ENCODE data around the gene EID3. TPM values are rescaled to one million over a fixed set of nuclear protein-coding genes. Genes with fewer than 3 reads are reported as not detected.
"Not testable (repeated sequence)": the region's sequence is repeated elsewhere in the genome, so short reads cannot be mapped to it uniquely, and the experiment has no call there.

EID3 gene
- polyA plus RNA-seq, 2 donors, result 0.74 to 1.0 TPM

- Histone ChIP-seq H3K36me3 (ENCODE audit: control insufficient read depth in 2 of 2, insufficient read depth in 2 of 2, low read length in 1 of 2) (no peaks in the 10 kb centered on the region), H3K4me3 (ENCODE audit: low read depth in 1 of 2, low read length in 2 of 2) (peak overlapping the region; percentile 69 to 77), H3K4me1 (ENCODE audit: control insufficient read depth in 2 of 2, insufficient read depth in 2 of 2, low read length in 1 of 2) (peaks cover 0 to 2% of the 10 kb centered on the region in 2 donors), H3K27ac (ENCODE audit: low read depth in 2 of 2, low read length in 1 of 2) (peak overlapping the region; percentile 97 to 98), H3K9me3 (ENCODE audit: control insufficient read depth in 2 of 2, insufficient read depth in 1 of 2, low read depth in 1 of 2, low read length in 1 of 2) (no peaks in the 10 kb centered on the region), H3K27me3 (ENCODE audit: control insufficient read depth in 1 of 2, insufficient read depth in 2 of 2, low read length in 2 of 2) (no peaks in the 10 kb centered on the region)
- WGBS, 2 donors, result 0% methylated on average over 38 to 40 of the region's 40 CpGs
Observed at GRCh38 chr12:104286516-104287482, 16.7 kb upstream of the EID3 start.

DNA sequence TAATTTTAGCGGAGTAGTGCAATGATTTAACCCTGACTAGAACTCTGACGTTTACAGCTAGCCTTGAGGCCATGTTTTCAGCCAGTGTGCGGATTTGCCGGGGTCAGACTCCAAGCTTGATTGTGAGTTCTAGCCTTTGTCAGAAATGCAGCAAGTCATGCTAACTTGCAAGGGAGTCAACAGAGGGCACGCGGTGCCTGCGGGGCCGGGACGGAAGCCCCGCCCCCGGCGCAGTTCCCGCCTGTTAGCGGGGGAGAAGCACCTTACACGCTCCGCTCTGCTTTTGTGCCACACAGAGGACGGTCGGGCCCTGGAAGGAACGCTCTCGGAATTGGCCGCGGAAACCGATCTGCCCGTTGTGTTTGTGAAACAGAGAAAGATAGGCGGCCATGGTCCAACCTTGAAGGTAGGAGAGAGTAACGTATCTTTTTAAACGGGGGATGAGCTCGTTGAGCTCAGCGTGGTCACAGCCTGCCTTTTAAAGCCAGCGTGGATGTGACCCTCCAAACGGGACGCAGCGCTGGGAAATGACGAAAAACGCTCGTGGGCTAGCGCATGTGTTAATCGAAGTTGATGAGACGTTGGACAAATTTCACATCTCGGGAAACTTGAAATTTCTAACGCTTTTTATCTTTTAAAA, 14.8 kb upstream of the EID3 start:
- Histone ChIP-seq H3K27me3 (ENCODE audit: control insufficient read depth in 1 of 2, insufficient read depth in 2 of 2, low read length in 2 of 2) (no peaks in the 10 kb centered on the region), H3K9me3 (ENCODE audit: control insufficient read depth in 2 of 2, insufficient read depth in 1 of 2, low read depth in 1 of 2, low read length in 1 of 2) (no peaks in the 10 kb centered on the region), H3K4me1 (ENCODE audit: control insufficient read depth in 2 of 2, insufficient read depth in 2 of 2, low read length in 1 of 2) (peaks cover 0 to 2% of the 10 kb centered on the region in 2 donors), H3K4me3 (ENCODE audit: low read depth in 1 of 2, low read length in 2 of 2) (peak overlapping the region; percentile 60 to 77), H3K27ac (ENCODE audit: low read depth in 2 of 2, low read length in 1 of 2) (peak overlapping the region; percentile 73 to 90), H3K36me3 (ENCODE audit: control insufficient read depth in 2 of 2, insufficient read depth in 2 of 2, low read length in 1 of 2) (peaks cover 3% of the 10 kb centered on the region in 2 donors)
- WGBS, 2 donors, result 0% methylated on average over 41 of the region's 41 CpGs

DNA sequence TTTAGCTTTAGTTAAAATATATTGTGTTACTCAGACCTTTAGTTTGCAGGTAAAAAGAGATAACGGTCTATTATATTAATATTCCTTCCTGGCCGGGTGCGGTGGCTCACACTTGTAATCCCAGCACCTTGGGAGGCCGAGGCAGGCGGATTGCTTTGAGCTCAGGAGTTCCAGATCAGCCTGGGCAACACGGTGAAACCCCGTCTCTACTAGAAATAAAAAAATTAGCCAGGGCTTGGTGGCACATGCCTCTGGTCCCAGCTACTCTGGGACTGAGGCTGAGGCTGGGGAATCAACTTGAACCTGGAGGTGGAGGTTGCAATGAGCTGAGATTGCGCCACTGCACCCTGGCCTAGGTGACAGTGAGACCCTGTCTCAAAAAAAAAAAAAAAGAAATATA, 13.2 kb upstream of the EID3 start:
- 86 to 92% methylated on average over 8 of the region's 8 CpGs for WGBS, 2 donors
- Histone ChIP-seq H3K36me3 (ENCODE audit: control insufficient read depth in 2 of 2, insufficient read depth in 2 of 2, low read length in 1 of 2) (peaks cover 3% of the 10 kb centered on the region in 2 donors), H3K27me3 (ENCODE audit: control insufficient read depth in 1 of 2, insufficient read depth in 2 of 2, low read length in 2 of 2) (no peaks in the 10 kb centered on the region), H3K9me3 (ENCODE audit: control insufficient read depth in 2 of 2, insufficient read depth in 1 of 2, low read depth in 1 of 2, low read length in 1 of 2) (no peaks in the 10 kb centered on the region), H3K4me1 (ENCODE audit: control insufficient read depth in 2 of 2, insufficient read depth in 2 of 2, low read length in 1 of 2) (peaks cover 0 to 2% of the 10 kb centered on the region in 2 donors), H3K4me3 (ENCODE audit: low read depth in 1 of 2, low read length in 2 of 2) (no peak overlapping the region), H3K27ac (ENCODE audit: low read depth in 2 of 2, low read length in 1 of 2) (no peak overlapping the region)

DNA sequence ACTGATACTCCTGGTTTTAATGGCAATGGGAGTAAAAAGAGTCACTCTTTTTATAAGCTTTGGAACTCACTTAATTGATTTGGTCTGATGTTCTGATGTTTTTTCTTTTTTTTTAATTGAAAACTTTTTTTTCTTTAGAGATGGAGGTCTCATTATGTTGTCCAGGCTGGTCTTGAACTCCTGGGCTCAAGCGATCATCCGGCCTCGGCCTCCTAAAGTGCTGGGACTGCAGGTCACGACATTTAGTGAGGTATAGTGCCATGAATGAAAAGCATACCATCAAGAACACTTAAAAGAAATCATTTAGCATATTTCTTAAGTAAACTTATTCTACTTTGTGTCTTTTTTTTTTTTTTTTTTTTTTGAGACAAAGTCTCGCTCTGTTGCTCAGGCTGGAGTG, 12.7 kb upstream of the EID3 start:
- Histone ChIP-seq H3K4me1 (ENCODE audit: control insufficient read depth in 2 of 2, insufficient read depth in 2 of 2, low read length in 1 of 2) (peaks cover 0 to 1% of the 10 kb centered on the region in 2 donors), H3K9me3 (ENCODE audit: control insufficient read depth in 2 of 2, insufficient read depth in 1 of 2, low read depth in 1 of 2, low read length in 1 of 2) (no peaks in the 10 kb centered on the region), H3K4me3 (ENCODE audit: low read depth in 1 of 2, low read length in 2 of 2) (no peak overlapping the region), H3K27ac (ENCODE audit: low read depth in 2 of 2, low read length in 1 of 2) (no peak overlapping the region), H3K36me3 (ENCODE audit: control insufficient read depth in 2 of 2, insufficient read depth in 2 of 2, low read length in 1 of 2) (peaks cover 3% of the 10 kb centered on the region in 2 donors), H3K27me3 (ENCODE audit: control insufficient read depth in 1 of 2, insufficient read depth in 2 of 2, low read length in 2 of 2) (no peaks in the 10 kb centered on the region)
- WGBS, 2 donors, result 97% methylated on average over 5 of the region's 5 CpGs

GRCh38 chr12:104291867-104292524, 11.5 kb upstream of the EID3 start:
- Histone ChIP-seq H3K27ac (ENCODE audit: low read depth in 2 of 2, low read length in 1 of 2) (no peak overlapping the region), H3K4me3 (ENCODE audit: low read depth in 1 of 2, low read length in 2 of 2) (no peak overlapping the region), H3K4me1 (ENCODE audit: control insufficient read depth in 2 of 2, insufficient read depth in 2 of 2, low read length in 1 of 2) (peaks cover 0 to 3% of the 10 kb centered on the region in 2 donors), H3K27me3 (ENCODE audit: control insufficient read depth in 1 of 2, insufficient read depth in 2 of 2, low read length in 2 of 2) (no peaks in the 10 kb centered on the region), H3K9me3 (ENCODE audit: control insufficient read depth in 2 of 2, insufficient read depth in 1 of 2, low read depth in 1 of 2, low read length in 1 of 2) (no peaks in the 10 kb centered on the region), H3K36me3 (ENCODE audit: control insufficient read depth in 2 of 2, insufficient read depth in 2 of 2, low read length in 1 of 2) (peaks cover 3% of the 10 kb centered on the region in 2 donors)
- 56 to 69% methylated on average over 5 of the region's 5 CpGs for WGBS, 2 donors

- 97 to 99% methylated on average over 12 of the region's 12 CpGs for WGBS, 2 donors
- H3K27ac ChIP-seq (ENCODE audit: low read depth in 2 of 2, low read length in 1 of 2), result no peak overlapping the region
- no peaks in the 10 kb centered on the region for H3K27me3 ChIP-seq (ENCODE audit: control insufficient read depth in 1 of 2, insufficient read depth in 2 of 2, low read length in 2 of 2)
- no peaks in the 10 kb centered on the region for H3K9me3 ChIP-seq (ENCODE audit: control insufficient read depth in 2 of 2, insufficient read depth in 1 of 2, low read depth in 1 of 2, low read length in 1 of 2)
- no peak overlapping the region for H3K4me3 ChIP-seq (ENCODE audit: low read depth in 1 of 2, low read length in 2 of 2)
- peaks cover 0 to 3% of the 10 kb centered on the region in 2 donors for H3K4me1 ChIP-seq (ENCODE audit: control insufficient read depth in 2 of 2, insufficient read depth in 2 of 2, low read length in 1 of 2)
- peaks cover 3% of the 10 kb centered on the region in 2 donors for H3K36me3 ChIP-seq (ENCODE audit: control insufficient read depth in 2 of 2, insufficient read depth in 2 of 2, low read length in 1 of 2)
Observed at GRCh38 chr12:104292872-104293794, 10.4 kb upstream of the EID3 start.

GRCh38 chr12:104294158-104294859, 9.2 kb upstream of the EID3 start:
- not testable (repeated sequence) for H3K4me3 ChIP-seq (ENCODE audit: low read depth in 1 of 2, low read length in 2 of 2); H3K27me3 ChIP-seq (ENCODE audit: control insufficient read depth in 1 of 2, insufficient read depth in 2 of 2, low read length in 2 of 2); H3K4me1 ChIP-seq (ENCODE audit: control insufficient read depth in 2 of 2, insufficient read depth in 2 of 2, low read length in 1 of 2); H3K9me3 ChIP-seq (ENCODE audit: control insufficient read depth in 2 of 2, insufficient read depth in 1 of 2, low read depth in 1 of 2, low read length in 1 of 2); H3K36me3 ChIP-seq (ENCODE audit: control insufficient read depth in 2 of 2, insufficient read depth in 2 of 2, low read length in 1 of 2); H3K27ac ChIP-seq (ENCODE audit: low read depth in 2 of 2, low read length in 1 of 2)
- 79 to 82% methylated on average over 15 to 16 of the region's 17 CpGs for WGBS, 2 donors

DNA sequence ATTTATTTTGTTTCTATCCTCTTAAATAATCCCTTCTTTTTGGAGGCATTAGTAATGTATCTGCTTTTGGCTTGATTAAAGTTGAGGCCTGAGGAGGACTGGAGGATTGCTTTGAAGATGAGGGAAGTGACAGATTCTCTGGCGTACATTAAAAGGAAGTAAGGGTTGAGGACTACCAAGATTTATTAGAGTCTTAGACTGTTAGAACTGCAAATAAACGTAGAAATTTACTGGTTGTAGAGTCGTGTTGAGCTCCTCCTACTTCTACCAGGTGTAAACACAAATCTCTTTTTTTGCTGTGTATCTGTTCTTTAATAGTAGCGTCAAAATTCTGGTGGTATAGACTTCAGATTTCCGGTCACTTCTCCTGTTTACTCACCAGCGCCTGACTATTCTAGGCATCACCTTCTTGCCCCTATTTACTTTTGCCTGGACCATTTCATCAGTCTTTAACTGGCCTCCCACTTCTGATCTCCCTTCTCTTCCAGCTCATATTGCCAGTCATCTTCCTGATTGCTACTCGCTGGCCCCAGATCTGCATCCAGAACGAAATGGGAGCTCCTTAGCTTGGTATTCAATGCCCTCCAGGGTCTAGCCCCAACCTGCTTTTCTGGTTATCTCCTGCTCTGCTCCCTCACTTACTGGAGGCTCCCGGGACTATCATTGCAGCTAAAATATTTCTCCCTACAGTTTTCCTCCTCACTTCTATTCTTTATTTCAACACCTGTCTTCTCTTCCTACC, 8.4 kb upstream of the EID3 start:
- Histone ChIP-seq H3K4me3 (ENCODE audit: low read depth in 1 of 2, low read length in 2 of 2) (no peak overlapping the region), H3K9me3 (ENCODE audit: control insufficient read depth in 2 of 2, insufficient read depth in 1 of 2, low read depth in 1 of 2, low read length in 1 of 2) (no peaks in the 10 kb centered on the region), H3K27me3 (ENCODE audit: control insufficient read depth in 1 of 2, insufficient read depth in 2 of 2, low read length in 2 of 2) (no peaks in the 10 kb centered on the region), H3K4me1 (ENCODE audit: control insufficient read depth in 2 of 2, insufficient read depth in 2 of 2, low read length in 1 of 2) (peaks cover 0 to 3% of the 10 kb centered on the region in 2 donors), H3K36me3 (ENCODE audit: control insufficient read depth in 2 of 2, insufficient read depth in 2 of 2, low read length in 1 of 2) (peaks cover 3% of the 10 kb centered on the region in 2 donors), H3K27ac (ENCODE audit: low read depth in 2 of 2, low read length in 1 of 2) (no peak overlapping the region)
- WGBS, 2 donors, result 53 to 65% methylated on average over 9 of the region's 9 CpGs
